GM23338 (cell line): ENCODE results near the gene TMPRSS11F. TPM values are rescaled to one million over a fixed set of nuclear protein-coding genes. Genes with fewer than 3 reads are reported as not detected.

ENCODE experiments used
- ATAC-seq: fragments of 200-7000 bp; cut with Tn5 transposase; 3 replicates; pipeline ENCODE4 v1.9.1; 2020
- DNase-seq: peaks from one replicate; pipeline ENCODE4 v3.0.0-alpha.2; 2015; ENCODE audit warnings: low spot score
- H2AFZ ChIP-seq: fragments of 200-600 bp; sonication (generic); 2 replicates; pipeline ENCODE4 v1.8.0; 2016; ENCODE audit warnings: antibody characterized with exemption, mild to moderate bottlenecking, moderate library complexity
- H3F3A ChIP-seq: fragments of 200-600 bp; sonication (generic); replicated peaks from 2 replicates; pipeline ENCODE4 v1.8.0; 2017; ENCODE audit warnings: antibody characterized with exemption, mixed run types, low read depth
- H3K27ac ChIP-seq: fragments of 200-600 bp; sonication (generic); 2 replicates; pipeline ENCODE4 v1.6.1; 2016; ENCODE audit warnings: low read depth
- H3K27me3 ChIP-seq: fragments of 200-600 bp; sonication (generic); 2 replicates; pipeline ENCODE4 v1.8.0; 2016; ENCODE audit warnings: mild to moderate bottlenecking, mixed run types, moderate library complexity; ENCODE audit not compliant: insufficient read depth
- H3K36me3 ChIP-seq: fragments of 200-600 bp; sonication (generic); 2 replicates; pipeline ENCODE4 v1.8.0; 2016; ENCODE audit warnings: mild to moderate bottlenecking; ENCODE audit not compliant: insufficient read depth
- H3K4me1 ChIP-seq: fragments of 200-600 bp; sonication (generic); 2 replicates; pipeline ENCODE4 v1.8.0; 2016; ENCODE audit warnings: mild to moderate bottlenecking, moderate library complexity; ENCODE audit not compliant: insufficient read depth
- H3K4me2 ChIP-seq: fragments of 200-600 bp; sonication (generic); 2 replicates; pipeline ENCODE4 v1.7.1; 2017; ENCODE audit warnings: mixed run types
- H3K4me3 ChIP-seq: fragments of 200-600 bp; sonication (generic); 2 replicates; pipeline ENCODE4 v1.6.1; 2016; ENCODE audit warnings: mixed run types
- H3K79me2 ChIP-seq: fragments of 200-600 bp; sonication (generic); replicated peaks from 2 replicates; pipeline ENCODE4 v1.8.0; 2017; ENCODE audit warnings: mild to moderate bottlenecking; ENCODE audit not compliant: insufficient read depth
- H3K9me2 ChIP-seq: fragments of 200-600 bp; sonication (generic); 2 replicates; pipeline ENCODE4 v1.8.0; 2017; ENCODE audit not compliant: insufficient read depth
- H4K20me1 ChIP-seq: fragments of 200-600 bp; sonication (generic); replicated peaks from 2 replicates; pipeline ENCODE4 v1.8.0; 2017; ENCODE audit warnings: mild to moderate bottlenecking; ENCODE audit not compliant: insufficient read depth
- H3K27ac Mint-ChIP-seq: 2 replicates; pipeline ENCODE4 v1.8.0; 2020; ENCODE audit warnings: inconsistent platforms, mild to moderate bottlenecking, moderate library complexity, mixed read lengths
- H3K27me3 Mint-ChIP-seq: 3 replicates; pipeline ENCODE4 v1.8.0; 2022; ENCODE audit warnings: low read depth, mild to moderate bottlenecking, moderate library complexity, mixed read lengths, inconsistent platforms; ENCODE audit not compliant: insufficient read depth, poor library complexity
- H3K36me3 Mint-ChIP-seq: 3 replicates; pipeline ENCODE4 v1.8.0; 2021; ENCODE audit warnings: low read depth, mild to moderate bottlenecking, inconsistent platforms, moderate library complexity, mixed read lengths
- H3K4me1 Mint-ChIP-seq: 3 replicates; pipeline ENCODE4 v1.8.0; 2020; ENCODE audit warnings: mild to moderate bottlenecking, inconsistent platforms, mixed read lengths
- H3K4me3 Mint-ChIP-seq: 3 replicates; pipeline ENCODE4 v1.8.0; 2021; ENCODE audit warnings: moderate library complexity, mild to moderate bottlenecking, inconsistent platforms, mixed read lengths
- H3K9me3 Mint-ChIP-seq: 3 replicates; pipeline ENCODE4 v1.8.0; 2020; ENCODE audit warnings: moderate library complexity, mild to moderate bottlenecking, inconsistent platforms, mixed read lengths
- CREB1 ChIP-seq: fragments of 250-450 bp; sonication (Bioruptor Pico); IDR thresholded peaks from 2 replicates; pipeline ENCODE4 v1.5.0; 2020; ENCODE audit warnings: low read depth, mild to moderate bottlenecking, moderate library complexity
- CTCF ChIP-seq, 2 experiments: fragments of 200-600 bp in 1 of 2; sonication (generic) in 1 of 2; conservative IDR thresholded peaks; 2 replicates each; pipeline versions ENCODE4 v1.5.1 to v1.6.1; 2016 to 2017; ENCODE audit warnings: antibody characterized with exemption in 2 of 2, low read depth in 2 of 2, mild to moderate bottlenecking in 2 of 2, moderate library complexity in 1 of 2
- ETS1 ChIP-seq: IDR thresholded peaks from 2 replicates; pipeline ENCODE4 v1.6.1; 2016; ENCODE audit warnings: antibody characterized with exemption
- EZH2 ChIP-seq: fragments of 200-600 bp; sonication (generic); IDR thresholded peaks from one replicate; pipeline ENCODE4 v1.8.0; 2017; ENCODE audit warnings: antibody characterized with exemption, mild to moderate bottlenecking, low read depth; ENCODE audit not compliant: unreplicated experiment
- JUNB ChIP-seq: IDR thresholded peaks from one replicate; pipeline ENCODE4 v1.6.1; 2016; ENCODE audit warnings: antibody characterized with exemption; ENCODE audit not compliant: unreplicated experiment
- NANOG ChIP-seq: IDR thresholded peaks from 2 replicates; pipeline ENCODE4 v1.6.1; 2016; ENCODE audit warnings: antibody characterized with exemption, borderline replicate concordance
- POLR2AphosphoS5 ChIP-seq: IDR thresholded peaks from 2 replicates; pipeline ENCODE4 v1.6.1; 2016; ENCODE audit warnings: antibody characterized with exemption, low read depth
- REST ChIP-seq: IDR thresholded peaks from one replicate; pipeline ENCODE4 v1.6.1; 2018; ENCODE audit warnings: antibody characterized with exemption; ENCODE audit not compliant: unreplicated experiment
- ZNF331 ChIP-seq: fragments of 250-450 bp; sonication (Bioruptor Pico); IDR thresholded peaks from 2 replicates; pipeline ENCODE4 v1.5.0; 2020; ENCODE audit warnings: low read depth, mild to moderate bottlenecking, moderate library complexity
- polyA plus RNA-seq: library from polyadenylated mRNA; unstranded; fragments of >200 nt; fragmentation: Nextera tagmentation; extraction: Ambion mirVana; gene quantifications from 2 replicates; pipeline ENCODE4 v1.2.1, GENCODE V29; 2016
- total RNA-seq: library from RNA; depleted of rRNA; stranded (reverse); fragments of >200 nt; shearing (Covaris generic); gene quantifications from 2 replicates; pipeline ENCODE4 v1.2.3, GENCODE V29; 2014

The TMPRSS11F gene
- total and polyA plus RNA-seq, 2 experiments from 2014 or later, result not detected

GRCh38 chr4:68110441-68110840, 19.2 kb downstream of the TMPRSS11F start:
- Mint-ChIP-seq H3K9me3 (peaks cover 4% of the 10 kb centered on the region; the same call in 2 of the 3 replicates), H3K36me3 (no peaks in the 10 kb centered on the region), H3K4me1 (peaks cover 6% of the 10 kb centered on the region; the same call in 2 of the 3 replicates), H3K4me3 (no peak overlapping the region), H3K27me3 (no peaks in the 10 kb centered on the region), H3K27ac (no peak overlapping the region)
- H2AFZ ChIP-seq, result no peak overlapping the region
- no peaks in the 10 kb centered on the region for H3K79me2 ChIP-seq
- H3K4me1 ChIP-seq, result peaks cover 9% of the 10 kb centered on the region; the same call in 1 of the 2 replicates
- ATAC-seq (no peak), DNase-seq (no peak)
- no peaks in the 10 kb centered on the region for H4K20me1 ChIP-seq
- H3K27ac ChIP-seq, result no peak overlapping the region
- no peak overlapping the region for H3K4me3 ChIP-seq
- H3K36me3 ChIP-seq, result peaks cover 3% of the 10 kb centered on the region; the same call in 1 of the 2 replicates
- H3K9me2 ChIP-seq, result no peaks in the 10 kb centered on the region
- H3K27me3 ChIP-seq, result no peaks in the 10 kb centered on the region
- no peaks in the 10 kb centered on the region for H3F3A ChIP-seq
- no peak overlapping the region for H3K4me2 ChIP-seq
- TF ChIP-seq EZH2, result no peak
- no peak for TF ChIP-seq NANOG
- no peak for TF ChIP-seq POLR2AphosphoS5

- no peaks in the 10 kb centered on the region for H3K9me2 ChIP-seq
- H4K20me1 ChIP-seq, result no peaks in the 10 kb centered on the region
- peaks cover 9% of the 10 kb centered on the region; the same call in 1 of the 2 replicates for H3K4me1 ChIP-seq
- no peaks in the 10 kb centered on the region for H3K36me3 ChIP-seq
- TF ChIP-seq ETS1 (no peak), ZNF331 (CRISPR knock-in tag) (no peak), CTCF (conservative IDR thresholded peaks at IDR 0.05; ENCODE audit: low read depth in 2 of 2) (no peak), CREB1 (no peak)
- no peaks in the 10 kb centered on the region for H3K36me3 Mint-ChIP-seq
- ATAC-seq (no peak), DNase-seq (no peak)
- H3K9me3 Mint-ChIP-seq, result peaks cover 1% of the 10 kb centered on the region; the same call in 2 of the 3 replicates
- no peak overlapping the region for H3K4me3 Mint-ChIP-seq
- H3K4me2 ChIP-seq, result no peak overlapping the region
- H3K27ac ChIP-seq, result no peak overlapping the region
- H3F3A ChIP-seq, result no peaks in the 10 kb centered on the region
- peaks cover 6% of the 10 kb centered on the region; the same call in 2 of the 3 replicates for H3K4me1 Mint-ChIP-seq
- no peaks in the 10 kb centered on the region for H3K27me3 ChIP-seq
- H3K79me2 ChIP-seq, result no peaks in the 10 kb centered on the region
- H3K27me3 Mint-ChIP-seq, result no peaks in the 10 kb centered on the region
- no peak overlapping the region for H3K4me3 ChIP-seq
- no peak overlapping the region for H2AFZ ChIP-seq
- no peak overlapping the region for H3K27ac Mint-ChIP-seq
Measured at GRCh38 chr4:68109868-68110267, 19.8 kb downstream of the TMPRSS11F start.

GRCh38 chr4:68082758-68083157, 46.9 kb downstream of the TMPRSS11F start:
- H3K9me3 Mint-ChIP-seq, result peaks cover 15% of the 10 kb centered on the region; the same call in 2 of the 3 replicates
- ATAC-seq, result no peak
- Histone ChIP-seq H2AFZ (no peak overlapping the region), H3K4me1 (peaks cover 4% of the 10 kb centered on the region; the same call in 1 of the 2 replicates), H3K9me2 (no peaks in the 10 kb centered on the region; the same call in 1 of the 2 replicates), H3K36me3 (peaks cover 3% of the 10 kb centered on the region; the same call in 1 of the 2 replicates), H3K27me3 (no peaks in the 10 kb centered on the region), H3F3A (no peaks in the 10 kb centered on the region), H3K27ac (no peak overlapping the region), H3K4me3 (no peak overlapping the region), H3K4me2 (no peak overlapping the region), H3K79me2 (no peaks in the 10 kb centered on the region), H4K20me1 (no peaks in the 10 kb centered on the region)
- H3K27ac Mint-ChIP-seq, result no peak overlapping the region
- H3K36me3 Mint-ChIP-seq, result 0 out of 3 replicates have a peak, but pooled peaks cover 7% of the 10 kb centered on the region
- H3K4me3 Mint-ChIP-seq, result no peak overlapping the region
- peaks cover 14% of the 10 kb centered on the region for H3K4me1 Mint-ChIP-seq
- no peaks in the 10 kb centered on the region for H3K27me3 Mint-ChIP-seq
- TF ChIP-seq JUNB (no peak), POLR2AphosphoS5 (no peak), REST (no peak)
- DNase-seq, result no peak
